T-helper 2 cell treated with Interferon-gamma antibody and Interleukin-4, amounts not matched to agents 100 ng/mL and 5 ng/mL, for 36 hours (primary cell): ENCODE data around the gene FIGN. TPM values are rescaled to one million over a fixed set of nuclear protein-coding genes. Genes with fewer than 3 reads are reported as not detected.

Experiments used
- intact Hi-C: fragments of 100-400 bp; cut with micrococcal nuclease; formaldehyde crosslinking; loops from one replicate; pipeline ENCODE4 v1.15.1; 2023
- total RNA-seq: library from RNA; stranded (reverse); gene quantifications from 2 replicates; pipeline ENCODE4 v1.2.3, GENCODE V29; 2022

Gene FIGN
- total RNA-seq, 1 donor from 2014 or later = not detected

DNA sequence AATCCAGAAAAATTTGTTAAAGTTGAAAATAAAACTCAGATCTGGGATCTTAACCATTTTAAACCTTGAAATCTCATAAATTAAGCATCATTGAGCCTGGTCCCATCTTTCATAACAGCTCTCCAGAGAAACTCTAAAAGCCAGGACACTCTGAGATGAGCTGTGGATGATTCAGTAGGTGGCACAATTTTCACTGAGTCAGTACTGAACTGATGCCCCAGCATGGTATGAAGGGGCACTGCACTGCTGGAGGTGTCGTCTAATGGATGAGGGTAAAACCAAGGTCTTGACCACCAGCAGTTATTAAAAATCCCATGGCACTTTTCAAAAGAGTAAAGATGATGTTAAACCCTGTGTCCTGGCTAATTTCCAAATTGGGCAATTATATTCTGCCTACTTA, 170.6 kb downstream of the FIGN start:
- intact Hi-C loops = no loop called here

DNA sequence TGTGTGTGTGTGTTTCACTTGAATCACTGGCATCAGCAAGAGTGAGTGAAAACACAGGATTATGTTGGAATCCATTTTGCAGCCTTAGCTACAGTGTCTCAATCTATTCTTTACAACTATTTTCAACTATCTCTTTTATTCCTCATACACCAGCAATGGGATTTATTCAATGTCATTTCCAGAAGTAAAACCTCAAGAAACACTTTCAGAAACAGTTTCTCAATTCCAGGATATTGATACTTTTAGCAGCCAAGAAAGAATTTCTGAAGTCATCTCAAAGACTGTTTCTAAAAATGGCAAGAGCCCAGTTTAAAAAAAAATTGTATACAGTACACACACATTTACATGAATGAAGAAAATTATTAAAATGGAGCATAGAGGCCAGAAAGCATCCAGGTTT, 171.6 kb downstream of the FIGN start:
- intact Hi-C loops = no loop called here

DNA sequence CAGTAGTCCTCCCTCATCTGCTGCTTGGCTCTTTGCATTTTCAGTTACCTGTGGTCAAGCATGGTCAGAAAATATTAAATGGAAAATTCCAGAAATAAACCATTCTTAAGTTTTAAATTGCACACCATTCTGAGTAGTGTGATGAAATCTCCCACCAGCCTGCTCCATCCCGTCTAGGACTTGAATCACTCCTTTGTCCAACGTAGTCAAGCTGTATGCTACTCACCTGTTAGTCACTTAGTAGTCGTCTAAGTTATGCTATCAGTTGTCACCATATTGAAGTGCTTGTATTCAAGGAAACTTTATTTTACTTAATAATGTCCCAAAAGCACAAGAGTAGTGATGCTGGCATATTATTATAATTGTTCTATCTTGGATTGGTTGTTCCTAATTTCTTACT, 172.5 kb downstream of the FIGN start:
- intact Hi-C loops = no loop called here

DNA sequence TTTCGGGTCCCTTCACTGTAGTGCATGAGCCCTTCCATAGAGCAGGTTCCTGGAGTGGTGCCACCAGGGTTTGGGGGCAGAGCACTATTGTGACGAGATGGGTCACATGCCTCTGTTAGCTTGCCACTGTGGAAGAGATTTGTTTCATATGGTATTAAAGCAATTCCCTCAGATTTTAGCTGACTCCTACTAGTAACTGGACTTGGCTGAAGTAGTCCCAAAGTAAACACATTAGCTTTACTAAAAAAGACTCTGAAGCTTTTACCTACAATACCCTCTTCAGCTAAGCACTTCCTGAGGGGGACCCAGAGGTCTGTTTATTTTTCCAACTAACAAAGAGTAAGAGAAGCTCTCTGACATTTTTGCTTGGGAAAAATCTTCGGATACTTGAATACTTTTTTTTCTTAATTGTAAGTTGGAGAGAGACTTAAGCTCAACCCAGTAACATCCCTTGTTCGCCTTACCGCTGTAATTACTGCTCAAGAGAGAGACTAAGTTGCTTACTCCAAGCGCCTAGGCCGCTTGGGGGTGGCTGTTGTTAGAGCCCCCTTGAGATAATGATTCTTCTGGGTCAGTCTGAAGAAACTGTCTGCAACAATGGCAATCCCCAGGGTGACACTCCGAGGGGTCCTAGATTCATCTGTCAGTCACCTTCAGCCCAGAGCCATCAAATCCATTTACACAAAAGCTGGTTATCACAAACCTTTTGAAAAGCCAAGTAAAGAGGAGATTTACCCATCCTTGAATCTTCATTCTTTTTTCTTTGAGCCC, 177.4 kb downstream of the FIGN start:
- intact Hi-C loops = no loop called here

DNA sequence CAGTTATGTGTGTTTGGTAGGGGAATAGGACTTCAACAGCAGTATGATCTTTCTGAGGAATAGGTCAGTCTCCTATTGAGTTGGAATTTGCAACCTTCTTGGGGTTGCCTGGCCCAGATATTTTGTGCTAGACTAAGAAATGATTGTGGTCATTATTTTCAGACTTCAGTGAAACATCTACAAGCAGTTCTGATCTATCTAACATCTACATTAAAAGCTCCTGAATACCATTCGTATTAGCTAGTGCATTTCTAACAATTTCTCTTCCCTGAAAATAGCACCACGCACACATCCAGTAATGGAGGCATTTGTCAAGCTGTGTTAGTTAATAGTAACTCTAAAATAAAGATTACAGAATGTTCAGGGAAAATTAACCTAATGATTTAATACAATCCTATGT, 179.3 kb downstream of the FIGN start:
- intact Hi-C loops = no loop called here

DNA sequence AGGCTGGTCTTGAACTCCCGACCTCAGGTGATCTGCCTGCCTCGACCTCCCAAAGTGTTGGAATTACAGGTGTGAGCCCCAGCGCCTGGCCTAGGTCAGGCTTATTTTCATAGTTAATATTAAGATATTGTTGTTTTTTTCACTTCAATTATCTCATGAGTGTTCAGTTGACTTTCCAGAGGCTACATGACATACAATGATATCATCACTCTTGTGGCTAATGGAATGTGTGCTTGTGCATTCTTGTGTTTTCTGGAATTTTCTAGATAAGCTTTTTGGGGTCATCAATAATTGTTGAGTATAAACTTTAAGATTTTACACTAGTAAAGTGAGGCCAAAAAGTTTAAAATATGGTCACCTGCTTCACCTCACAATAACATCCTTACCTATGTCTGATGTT, 180.9 kb downstream of the FIGN start:
- intact Hi-C loops = no loop called here

DNA sequence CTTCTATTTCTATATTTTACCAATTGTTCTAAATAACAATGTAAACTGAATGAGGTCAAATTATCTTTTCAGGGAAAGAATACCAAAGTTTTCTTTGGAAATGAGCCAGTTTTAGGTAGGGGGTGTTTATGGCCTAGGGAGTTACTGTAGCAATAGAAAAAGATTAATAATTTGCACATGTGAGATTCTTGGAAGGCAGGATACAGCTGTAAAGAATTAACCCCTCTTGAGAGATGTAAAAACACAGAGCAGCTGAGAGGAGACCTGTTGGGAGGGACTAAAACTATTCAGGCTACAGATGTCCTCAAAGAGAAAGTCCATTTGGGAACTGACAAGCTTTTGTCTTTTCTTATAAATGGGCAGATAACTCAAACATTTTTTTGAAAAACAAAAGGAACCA, 182.2 kb downstream of the FIGN start:
- intact Hi-C loops = no loop called here

DNA sequence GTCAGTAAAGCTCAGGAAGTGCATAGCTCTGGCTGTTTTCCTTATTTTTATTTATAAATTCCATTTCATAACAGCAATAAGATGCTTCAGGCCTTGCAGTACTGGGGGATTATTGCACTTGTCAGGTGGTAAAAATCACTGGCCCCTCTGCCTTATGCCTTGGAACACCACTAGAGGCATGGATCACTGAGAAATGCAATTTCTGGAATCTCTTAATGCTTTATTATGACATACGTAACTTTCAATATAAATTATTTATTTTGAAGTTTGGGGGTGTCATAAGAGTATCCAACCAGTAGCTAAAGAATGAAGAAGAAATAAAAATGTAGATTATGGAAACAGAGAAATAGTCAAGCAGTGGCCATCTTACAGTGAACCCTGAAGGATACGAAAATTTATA, 183.1 kb downstream of the FIGN start:
- intact Hi-C loops = no loop called here

DNA sequence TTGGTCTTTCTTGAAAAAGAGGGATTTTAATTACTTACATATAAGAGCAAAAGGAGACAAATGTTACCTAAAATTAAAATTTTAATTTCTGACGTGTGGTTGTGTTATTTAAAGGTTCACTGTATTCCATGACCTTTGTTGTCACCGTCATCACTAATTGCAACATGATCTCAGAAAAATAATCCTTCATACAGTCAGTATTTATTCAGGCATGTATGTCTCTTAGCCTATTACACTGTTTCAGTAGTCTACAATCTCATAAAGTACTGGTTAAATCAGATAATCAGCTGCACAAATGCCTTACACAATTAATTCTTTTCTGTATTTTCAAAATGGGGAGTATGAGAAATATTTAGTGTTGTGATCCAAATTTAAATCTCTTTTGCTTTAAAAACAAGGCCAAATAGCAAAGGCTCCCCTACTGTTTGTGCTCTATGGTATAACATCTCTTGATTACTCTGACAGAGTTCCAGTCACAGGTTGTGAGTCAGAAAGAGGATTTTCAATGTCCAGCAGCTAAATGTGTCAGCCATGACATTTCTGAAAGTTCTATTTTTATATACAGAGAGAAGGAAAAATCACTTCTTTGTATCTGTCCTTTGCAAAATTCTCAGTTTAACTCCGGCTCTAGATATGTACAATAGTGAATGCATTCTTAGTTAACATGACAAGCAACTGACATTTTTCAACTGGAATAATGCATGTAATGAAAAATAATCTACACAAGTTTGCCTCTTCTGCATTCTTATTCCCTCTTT, 184.0 kb downstream of the FIGN start:
- intact Hi-C loops = no loop called here

DNA sequence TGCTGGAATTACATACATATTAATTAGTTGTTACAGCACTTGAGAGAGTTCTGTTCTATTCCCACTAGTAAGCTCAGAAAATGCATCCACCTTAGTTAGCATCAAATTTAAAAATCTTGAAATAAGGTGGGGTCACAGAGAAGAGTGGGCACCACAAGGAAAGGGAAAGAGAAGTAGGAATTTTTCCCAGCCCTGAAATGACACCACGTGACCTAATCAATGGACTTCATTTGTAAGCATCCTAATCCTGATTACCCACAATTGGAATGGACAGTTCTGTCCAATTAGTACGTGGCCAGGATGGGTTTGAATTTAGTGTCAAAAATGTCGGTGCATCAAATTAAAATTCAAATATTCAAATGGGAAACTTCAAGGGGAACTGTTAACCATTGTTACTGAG, 186.8 kb downstream of the FIGN start:
- intact Hi-C loops = no loop called here
